ENCODE data around the gene CHRDL2. TPM values are rescaled to one million over a fixed set of nuclear protein-coding genes. Genes with fewer than 3 reads are reported as not detected.

Gene CHRDL2
- total RNA-seq, 1 donor from 2014 or later: not detected

- H3K36me3 ChIP-seq (ENCODE audit: control insufficient read depth, insufficient read depth, low read length): no peaks in the 10 kb centered on the region
- H3K27me3 ChIP-seq (ENCODE audit: control insufficient read depth, insufficient read depth, low read length): peaks cover 25% of the 10 kb centered on the region
- TF ChIP-seq, protein P1, sequence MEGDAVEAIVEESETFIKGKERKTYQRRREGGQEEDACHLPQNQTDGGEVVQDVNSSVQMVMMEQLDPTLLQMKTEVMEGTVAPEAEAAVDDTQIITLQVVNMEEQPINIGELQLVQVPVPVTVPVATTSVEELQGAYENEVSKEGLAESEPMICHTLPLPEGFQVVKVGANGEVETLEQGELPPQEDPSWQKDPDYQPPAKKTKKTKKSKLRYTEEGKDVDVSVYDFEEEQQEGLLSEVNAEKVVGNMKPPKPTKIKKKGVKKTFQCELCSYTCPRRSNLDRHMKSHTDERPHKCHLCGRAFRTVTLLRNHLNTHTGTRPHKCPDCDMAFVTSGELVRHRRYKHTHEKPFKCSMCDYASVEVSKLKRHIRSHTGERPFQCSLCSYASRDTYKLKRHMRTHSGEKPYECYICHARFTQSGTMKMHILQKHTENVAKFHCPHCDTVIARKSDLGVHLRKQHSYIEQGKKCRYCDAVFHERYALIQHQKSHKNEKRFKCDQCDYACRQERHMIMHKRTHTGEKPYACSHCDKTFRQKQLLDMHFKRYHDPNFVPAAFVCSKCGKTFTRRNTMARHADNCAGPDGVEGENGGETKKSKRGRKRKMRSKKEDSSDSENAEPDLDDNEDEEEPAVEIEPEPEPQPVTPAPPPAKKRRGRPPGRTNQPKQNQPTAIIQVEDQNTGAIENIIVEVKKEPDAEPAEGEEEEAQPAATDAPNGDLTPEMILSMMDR (IDR thresholded peaks at IDR 0.05; ENCODE audit: insufficient read depth, low read length, severe bottlenecking): no peak
- H3K4me3 ChIP-seq (ENCODE audit: low read depth, low read length): no peak overlapping the region
- FAIRE-seq: no peak
- no peak for DNase-seq (ENCODE audit: low read depth)
Measured at GRCh38 chr11:74734559-74734925, 3.3 kb upstream of the CHRDL2 start.

DNA sequence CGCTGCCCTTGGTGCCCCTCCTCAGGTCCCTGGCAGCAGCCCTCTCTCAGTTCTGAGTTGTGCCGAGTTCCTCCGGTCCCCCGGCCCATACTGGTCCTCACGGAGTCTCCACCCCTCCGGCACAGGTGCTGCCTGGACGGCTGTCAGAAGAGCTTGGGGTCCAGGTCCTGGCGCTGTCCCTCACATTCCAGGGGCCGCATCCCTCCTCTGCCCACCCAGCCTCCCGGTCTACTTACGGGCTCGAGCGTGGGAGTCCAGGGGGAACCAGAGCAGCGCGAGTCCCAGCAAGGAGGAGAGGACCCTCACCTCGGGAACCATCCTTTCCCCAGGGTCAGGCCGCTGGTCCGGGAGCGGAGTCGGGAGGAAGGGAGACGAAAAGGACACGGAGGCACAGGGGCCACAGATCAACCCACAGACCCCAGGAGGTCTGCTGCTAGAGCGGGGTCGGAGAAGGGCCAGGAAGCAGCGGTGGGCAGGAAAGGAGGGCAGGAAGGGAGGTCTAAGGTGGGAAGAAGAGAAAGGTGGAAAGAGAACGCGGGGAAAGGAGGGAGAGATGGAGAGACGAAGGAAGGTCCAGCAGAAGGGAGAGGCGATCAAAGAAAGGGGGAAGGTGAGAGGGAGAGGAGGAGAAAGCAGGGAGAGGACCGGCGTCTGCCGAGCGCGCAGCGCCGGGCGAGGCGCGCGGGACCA is 510 bp downstream of the CHRDL2 start:
- no peak for DNase-seq (ENCODE audit: low read depth)
- no peak for FAIRE-seq
- no peaks in the 10 kb centered on the region for H3K36me3 ChIP-seq (ENCODE audit: control insufficient read depth, insufficient read depth, low read length)
- TF ChIP-seq, protein P1 (IDR thresholded peaks at IDR 0.05; ENCODE audit: insufficient read depth, low read length, severe bottlenecking): no peak
- no peak overlapping the region for H3K4me3 ChIP-seq (ENCODE audit: low read depth, low read length)
- H3K27me3 ChIP-seq (ENCODE audit: control insufficient read depth, insufficient read depth, low read length): peaks cover 28% of the 10 kb centered on the region

GRCh38 chr11:74729397-74729796 is 1.8 kb downstream of the CHRDL2 start:
- Histone ChIP-seq H3K36me3 (ENCODE audit: control insufficient read depth, insufficient read depth, low read length) (no peaks in the 10 kb centered on the region), H3K27me3 (ENCODE audit: control insufficient read depth, insufficient read depth, low read length) (peaks cover 32% of the 10 kb centered on the region), H3K4me3 (ENCODE audit: low read depth, low read length) (no peak overlapping the region)
- TF ChIP-seq, protein P1 (IDR thresholded peaks at IDR 0.05; ENCODE audit: insufficient read depth, low read length, severe bottlenecking): no peak
- FAIRE-seq: no peak
- DNase-seq (ENCODE audit: low read depth): no peak

GRCh38 chr11:74726547-74727182 is 4.6 kb downstream of the CHRDL2 start:
- Histone ChIP-seq H3K36me3 (ENCODE audit: control insufficient read depth, insufficient read depth, low read length) (no peaks in the 10 kb centered on the region), H3K27me3 (ENCODE audit: control insufficient read depth, insufficient read depth, low read length) (peaks cover 23% of the 10 kb centered on the region), H3K4me3 (ENCODE audit: low read depth, low read length) (no peak overlapping the region)
- TF ChIP-seq, protein P1 (IDR thresholded peaks at IDR 0.05; ENCODE audit: insufficient read depth, low read length, severe bottlenecking): peak; percentile 99
- no peak for FAIRE-seq
- peak; percentile 50 for DNase-seq (ENCODE audit: low read depth)

DNA sequence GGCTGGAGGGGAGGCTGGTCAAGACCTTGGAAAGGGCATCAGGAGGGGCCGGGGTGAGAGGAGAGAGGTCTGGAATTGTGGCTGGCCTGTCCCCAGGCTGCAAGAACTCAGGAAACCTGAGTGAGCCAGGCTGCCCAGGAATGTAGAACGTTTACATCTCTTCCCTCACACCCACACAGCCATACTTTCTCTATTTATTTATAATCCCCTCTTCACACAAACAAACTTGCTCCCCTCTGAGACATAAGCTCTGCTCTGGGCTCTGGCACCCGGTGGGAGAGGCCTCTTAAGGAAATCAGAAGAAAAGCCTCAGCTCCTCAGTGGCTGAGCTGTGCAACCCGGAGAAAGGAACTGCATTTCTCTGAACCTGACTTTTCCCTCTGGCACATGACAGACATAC is 5.5 kb downstream of the CHRDL2 start:
- Histone ChIP-seq H3K36me3 (ENCODE audit: control insufficient read depth, insufficient read depth, low read length) (no peaks in the 10 kb centered on the region), H3K4me3 (ENCODE audit: low read depth, low read length) (no peak overlapping the region), H3K27me3 (ENCODE audit: control insufficient read depth, insufficient read depth, low read length) (peaks cover 20% of the 10 kb centered on the region)
- DNase-seq (ENCODE audit: low read depth) (no peak), FAIRE-seq (no peak)
- TF ChIP-seq, protein P1 (IDR thresholded peaks at IDR 0.05; ENCODE audit: insufficient read depth, low read length, severe bottlenecking): no peak

All from bronchial epithelial cell (primary cell).